Spinal cord (tissue), 10 donors: Measurements from ENCODE around the gene TMEM198. TPM values are rescaled to one million over a fixed set of nuclear protein-coding genes. Genes with fewer than 3 reads are reported as not detected.

ENCODE experiments used
- DNase-seq, 6 donors: peaks; one replicate each; pipeline versions ENCODE4 v3.0.0 to v3.0.0-alpha.2; 2013 to 2015; ENCODE audit warnings: low spot score in 6 of 6, low read depth in 4 of 6
- H3K27ac ChIP-seq: one replicate; pipeline ENCODE4 v1.5.1; 2013; ENCODE audit warnings: low read depth, low read length, control low read depth
- H3K27me3 ChIP-seq: one replicate; pipeline ENCODE4 v1.6.1; 2013; ENCODE audit warnings: low read length; ENCODE audit not compliant: control insufficient read depth, insufficient read depth
- H3K36me3 ChIP-seq: one replicate; pipeline ENCODE4 v1.6.1; 2013; ENCODE audit warnings: low read length; ENCODE audit not compliant: control insufficient read depth, insufficient read depth
- H3K4me1 ChIP-seq: one replicate; pipeline ENCODE4 v1.6.1; 2013; ENCODE audit warnings: low read length; ENCODE audit not compliant: control insufficient read depth, insufficient read depth
- H3K4me3 ChIP-seq: one replicate; pipeline ENCODE4 v1.5.1; 2013; ENCODE audit warnings: low read depth, low read length, control low read depth
- H3K9me3 ChIP-seq: one replicate; pipeline ENCODE4 v1.6.1; 2013; ENCODE audit warnings: low read length; ENCODE audit not compliant: control insufficient read depth, insufficient read depth
- WGBS: methylation state at CpG from one replicate; pipeline ENCODE4 v1.1.5; 2013; ENCODE audit warnings: missing lambda C conversion rate; ENCODE audit not compliant: insufficient coverage; 5-methylcytosine and 5-hydroxymethylcytosine counted together
- polyA plus RNA-seq, 2 donors: library from polyadenylated mRNA; unstranded; fragments of 120-200 nt; gene quantifications; one replicate each; pipeline ENCODE4 v1.2.1, GENCODE V29; 2013; ENCODE audit not compliant: insufficient read length in 2 of 2
- total RNA-seq, 2 donors: library from RNA; depleted of rRNA in 1 of 2; stranded (reverse); fragments of 120-200 nt in 1 of 2; fragments of >200 nt in 1 of 2; gene quantifications; one replicate each; pipeline versions ENCODE4 v1.2.3 to v1.2.4, GENCODE V29; 2013 to 2014
- donor health status: healthy.

TMEM198 gene
- total and polyA plus RNA-seq, 4 donors = 4.7 to 19.0 (median 12.0) TPM

DNA sequence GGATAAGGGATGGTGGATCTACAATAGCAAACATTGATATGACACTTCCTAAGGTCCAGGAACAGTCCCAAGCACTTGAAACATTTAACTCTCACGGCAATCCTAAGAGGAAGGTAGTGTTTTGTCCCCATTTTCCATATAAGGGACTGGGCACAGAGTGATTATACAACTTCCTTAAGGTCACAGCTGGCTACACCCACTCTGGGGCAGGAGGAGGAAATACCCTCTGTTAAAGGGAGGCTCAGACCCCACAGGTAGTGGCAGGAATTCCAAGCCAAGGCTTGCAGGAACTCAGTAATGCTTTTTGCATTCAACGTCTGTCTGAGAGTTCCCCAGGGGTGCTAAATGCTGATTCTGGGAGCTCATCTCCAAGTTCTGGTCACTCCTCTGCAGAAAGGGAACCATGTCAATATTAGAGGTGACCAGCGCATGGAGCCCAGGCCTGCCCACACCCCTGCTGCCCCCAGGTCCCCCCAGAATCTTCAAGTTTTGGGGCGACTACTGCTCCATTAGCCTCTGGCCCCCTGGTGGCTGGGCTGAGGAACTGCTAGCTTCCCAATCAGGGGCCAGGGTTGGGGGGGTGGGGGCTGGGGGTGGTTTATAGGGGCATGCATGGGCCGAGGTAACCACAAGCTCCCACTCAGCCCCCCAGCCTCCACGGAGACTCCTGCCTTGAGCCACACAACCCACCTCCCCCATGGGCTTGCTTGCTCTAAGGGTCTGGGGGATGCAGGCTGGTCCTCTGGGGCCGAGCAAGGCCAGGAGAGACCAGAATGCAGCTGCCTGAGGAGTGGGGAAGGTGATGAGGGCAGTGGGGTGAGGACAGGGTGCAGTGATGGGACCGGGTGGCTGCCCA lies 16.4 kb downstream of the TMEM198 start:
- Histone ChIP-seq H3K4me1 (peaks cover 11% of the 10 kb centered on the region), H3K9me3 (no peaks in the 10 kb centered on the region), H3K36me3 (peaks cover 80% of the 10 kb centered on the region), H3K27me3 (no peaks in the 10 kb centered on the region), H3K4me3 (no peak overlapping the region), H3K27ac (no peak overlapping the region)
- WGBS = 51% methylated on average over 5 of the region's 8 CpGs
- no peak for DNase-seq

DNA sequence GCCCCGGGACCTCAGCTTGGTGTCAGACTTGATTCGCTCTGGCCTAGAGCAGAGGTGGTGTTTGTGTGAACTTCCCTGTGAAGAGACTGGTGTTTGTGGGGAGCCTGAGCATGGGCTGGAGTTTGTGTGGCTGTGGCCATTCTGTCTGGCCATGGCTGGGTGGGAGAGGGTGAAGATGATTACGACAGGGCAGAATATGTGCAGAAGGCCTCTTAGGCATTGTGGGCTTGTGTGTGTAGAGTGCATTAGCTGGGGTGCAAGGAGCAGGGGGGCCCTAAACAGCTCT lies 17.0 kb downstream of the TMEM198 start:
- Histone ChIP-seq H3K9me3 (no peaks in the 10 kb centered on the region), H3K4me3 (no peak overlapping the region), H3K36me3 (peaks cover 84% of the 10 kb centered on the region), H3K4me1 (peaks cover 11% of the 10 kb centered on the region), H3K27ac (no peak overlapping the region), H3K27me3 (no peaks in the 10 kb centered on the region)
- 83% methylated on average over 3 of the region's 3 CpGs for WGBS
- no peak for DNase-seq

DNA sequence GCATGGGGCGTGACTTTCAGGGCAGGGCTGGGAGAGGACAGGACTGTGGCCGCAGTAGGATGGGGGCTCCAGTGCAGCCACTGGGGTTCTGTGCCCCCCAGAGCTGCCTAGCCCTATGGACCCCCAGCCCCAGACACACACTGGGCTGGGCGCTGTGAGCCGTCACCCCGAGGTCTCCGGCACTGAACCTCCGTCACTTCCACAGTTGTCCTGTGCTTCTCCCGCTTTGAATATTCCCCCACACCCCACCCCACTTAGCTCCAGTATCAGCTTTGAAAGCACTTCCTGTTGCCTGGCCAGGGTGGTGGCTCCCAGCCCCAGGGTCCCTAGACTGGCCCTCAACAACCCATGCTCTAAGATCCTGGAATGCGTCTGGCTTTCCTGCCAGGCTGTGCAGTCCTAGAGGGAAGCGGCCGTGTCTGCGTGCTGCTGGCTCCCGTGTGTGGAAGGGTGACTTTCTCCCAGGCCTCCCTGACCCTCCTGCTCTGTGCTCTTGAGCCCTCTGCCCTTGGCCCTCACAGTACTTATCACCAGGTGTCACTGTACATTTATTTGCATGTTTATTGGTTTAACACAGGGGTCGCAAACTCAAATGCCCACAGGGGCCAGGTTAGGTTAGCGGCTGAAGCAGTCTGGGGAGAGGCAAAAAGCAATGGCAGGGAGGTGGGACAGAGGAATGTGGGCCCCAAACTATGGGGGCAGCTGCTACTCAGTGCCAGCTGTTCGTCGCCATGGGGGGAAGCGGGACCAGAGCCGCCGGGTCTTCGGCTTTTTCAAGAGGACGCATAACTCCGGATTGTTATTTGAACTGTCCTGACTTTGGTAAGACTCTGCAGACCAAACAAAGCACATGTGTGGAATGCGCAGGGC lies 17.6 kb downstream of the TMEM198 start:
- Histone ChIP-seq H3K4me3 (no peak overlapping the region), H3K4me1 (peaks cover 11% of the 10 kb centered on the region), H3K9me3 (no peaks in the 10 kb centered on the region), H3K27me3 (no peaks in the 10 kb centered on the region), H3K27ac (no peak overlapping the region), H3K36me3 (peaks cover 84% of the 10 kb centered on the region)
- DNase-seq = no peak
- WGBS = 79% methylated on average over 24 of the region's 24 CpGs

DNA sequence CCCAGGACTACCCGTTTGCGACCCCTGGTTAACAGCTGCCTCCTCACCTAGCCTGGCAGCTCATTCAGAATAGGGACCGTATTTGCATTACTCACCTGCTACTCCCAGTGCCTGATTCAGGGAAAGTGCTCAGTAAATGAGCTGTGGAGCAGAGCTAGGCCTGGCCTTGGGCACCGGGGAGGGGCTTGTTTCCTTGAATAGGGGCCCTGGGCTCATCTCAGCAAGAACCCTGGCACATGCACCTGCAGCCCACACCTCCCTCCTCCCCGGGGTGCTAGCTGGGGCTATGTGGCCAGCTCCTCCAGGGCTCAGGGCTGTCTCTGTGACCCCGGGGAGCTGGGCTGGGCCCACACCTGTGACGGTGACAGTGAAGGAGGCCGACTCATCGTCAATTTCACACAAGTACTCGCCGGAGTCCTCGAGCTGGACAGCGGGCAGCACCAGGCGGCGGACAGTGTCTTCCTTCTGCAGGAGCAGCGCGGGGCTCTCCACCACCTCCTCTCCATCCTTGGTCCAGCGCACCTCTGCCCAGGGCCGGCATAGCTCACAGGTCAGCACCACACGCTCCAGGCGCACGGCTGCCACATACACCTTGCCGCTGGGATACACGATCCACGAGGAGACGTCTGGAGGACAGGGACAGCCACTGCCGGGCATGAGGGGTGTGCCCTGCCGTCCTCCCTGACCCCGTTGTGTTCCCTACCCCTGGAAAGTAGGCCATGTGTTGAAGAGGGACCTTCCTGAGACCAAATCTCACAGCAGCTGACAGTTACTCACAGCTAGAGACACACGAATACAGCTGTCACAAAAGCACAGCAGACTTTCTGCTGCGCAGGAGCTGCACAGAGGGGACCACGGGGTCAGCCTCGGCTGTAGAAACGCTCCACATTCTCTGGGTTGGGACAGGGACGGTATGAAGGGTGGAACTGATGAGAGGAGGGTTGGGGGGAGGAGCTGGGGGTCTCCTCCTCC lies 18.5 kb downstream of the TMEM198 start:
- Histone ChIP-seq H3K4me1 (peaks cover 11% of the 10 kb centered on the region), H3K27ac (no peak overlapping the region), H3K4me3 (no peak overlapping the region), H3K9me3 (no peaks in the 10 kb centered on the region), H3K36me3 (peaks cover 85% of the 10 kb centered on the region), H3K27me3 (no peaks in the 10 kb centered on the region)
- WGBS = 87% methylated on average over 34 of the region's 35 CpGs
- no peak for DNase-seq

DNA sequence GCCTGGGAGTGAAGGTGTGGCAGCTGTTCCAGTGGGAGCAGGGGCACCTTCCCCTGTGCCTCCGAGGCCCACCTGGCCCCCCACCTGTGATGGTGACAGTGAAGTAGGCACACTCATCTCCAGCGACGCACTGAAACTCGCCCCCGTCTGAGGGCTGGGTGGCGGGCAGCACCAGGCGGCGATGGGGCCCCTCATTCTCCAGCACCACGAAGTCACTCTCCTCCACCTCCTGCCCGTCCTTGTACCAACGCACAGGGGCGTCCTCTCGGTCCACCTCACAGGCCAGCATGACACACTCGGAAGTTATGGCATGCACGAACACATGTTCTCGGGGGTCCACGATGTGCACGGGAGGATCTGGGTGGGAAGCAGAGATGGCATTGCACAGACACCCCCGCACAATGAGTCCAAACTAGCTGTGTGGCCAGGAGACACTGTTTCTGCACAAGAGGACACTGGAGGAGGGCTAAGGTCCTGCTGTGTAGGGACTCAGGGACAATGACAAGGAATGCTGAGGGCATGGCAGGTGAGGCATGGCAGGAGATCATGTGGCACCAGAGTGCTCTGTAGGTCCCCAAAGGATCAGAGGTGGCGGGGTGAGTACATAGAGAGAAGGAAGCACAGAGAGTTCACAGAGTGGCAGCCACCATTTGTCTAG lies 19.6 kb downstream of the TMEM198 start:
- Histone ChIP-seq H3K27ac (no peak overlapping the region), H3K4me1 (peaks cover 11% of the 10 kb centered on the region), H3K36me3 (peaks cover 84% of the 10 kb centered on the region), H3K4me3 (no peak overlapping the region), H3K27me3 (no peaks in the 10 kb centered on the region), H3K9me3 (no peaks in the 10 kb centered on the region)
- DNase-seq = no peak
- 92% methylated on average over 16 of the region's 20 CpGs for WGBS

DNA sequence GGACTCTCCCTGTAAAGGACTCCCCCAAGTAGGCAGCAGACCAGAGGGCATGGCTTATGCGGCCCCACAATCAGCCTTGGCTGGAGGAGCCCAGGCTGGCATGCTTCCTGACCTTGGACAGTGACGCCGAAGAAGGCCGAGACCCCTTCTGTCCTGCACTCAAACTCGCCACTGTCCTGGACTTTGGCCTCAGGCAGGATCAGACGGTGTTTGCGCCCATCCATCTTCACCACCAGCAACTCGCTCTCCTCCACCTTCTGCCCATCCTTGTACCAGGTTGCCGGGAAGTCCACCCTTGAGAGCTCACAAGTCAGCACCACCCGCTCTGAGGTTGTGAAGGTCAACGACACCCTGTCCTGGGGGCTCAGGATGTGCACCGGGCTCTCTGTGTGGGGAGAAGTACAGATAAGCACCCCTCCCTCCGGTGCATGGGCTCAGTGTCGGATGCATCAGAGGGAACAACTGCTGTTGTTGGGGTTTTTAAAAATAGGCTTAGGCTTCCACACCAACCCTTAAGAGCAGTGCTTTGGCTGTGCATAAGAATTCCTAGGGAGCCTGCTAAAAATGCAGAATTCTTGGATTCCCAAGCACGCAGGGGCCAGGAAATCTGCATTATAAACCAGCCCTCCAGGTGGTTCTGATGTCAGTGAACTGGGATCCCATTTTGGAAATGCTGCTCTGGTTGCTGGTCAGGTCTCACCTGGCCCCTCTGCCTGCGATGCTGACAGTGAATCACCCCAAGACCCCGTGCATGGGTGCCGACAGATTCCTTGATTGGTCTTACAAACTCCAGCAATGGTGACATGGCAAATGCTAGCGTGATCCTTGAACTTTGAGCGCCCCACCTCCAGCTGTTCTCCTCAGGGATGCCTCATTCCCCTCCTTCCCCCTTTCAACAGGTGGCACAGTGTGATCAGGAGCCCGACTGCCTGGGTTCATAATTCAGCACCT lies 21.6 kb downstream of the TMEM198 start:
- Histone ChIP-seq H3K27ac (no peak overlapping the region), H3K4me3 (no peak overlapping the region), H3K9me3 (no peaks in the 10 kb centered on the region), H3K27me3 (no peaks in the 10 kb centered on the region), H3K4me1 (peaks cover 17% of the 10 kb centered on the region), H3K36me3 (peaks cover 82% of the 10 kb centered on the region)
- no peak for DNase-seq
- 74% methylated on average over 16 of the region's 21 CpGs for WGBS

DNA sequence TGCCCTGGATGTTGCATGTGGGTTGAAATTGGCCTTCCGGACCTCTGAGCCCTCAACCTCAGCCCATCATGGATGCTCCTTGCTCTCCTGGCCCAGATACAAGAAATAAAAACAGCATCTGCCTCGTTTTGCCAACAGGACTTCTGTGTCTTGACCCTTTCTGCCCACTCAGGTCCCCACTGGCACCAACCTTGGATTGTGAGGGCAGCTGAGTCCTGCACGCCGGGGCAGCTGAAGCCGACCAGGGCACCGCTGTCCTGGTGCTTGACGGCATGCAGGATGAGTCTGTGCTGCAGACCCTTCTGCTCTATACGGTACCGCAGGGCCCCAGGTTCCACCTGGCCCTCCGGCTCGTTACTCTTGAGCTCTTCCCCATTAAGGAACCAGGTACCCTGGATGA lies 22.8 kb downstream of the TMEM198 start:
- Histone ChIP-seq H3K27ac (no peak overlapping the region), H3K27me3 (no peaks in the 10 kb centered on the region), H3K4me1 (peaks cover 10% of the 10 kb centered on the region), H3K9me3 (no peaks in the 10 kb centered on the region), H3K4me3 (no peak overlapping the region), H3K36me3 (peaks cover 70% of the 10 kb centered on the region)
- no peak for DNase-seq
- WGBS = 97% methylated on average over 10 of the region's 11 CpGs

DNA sequence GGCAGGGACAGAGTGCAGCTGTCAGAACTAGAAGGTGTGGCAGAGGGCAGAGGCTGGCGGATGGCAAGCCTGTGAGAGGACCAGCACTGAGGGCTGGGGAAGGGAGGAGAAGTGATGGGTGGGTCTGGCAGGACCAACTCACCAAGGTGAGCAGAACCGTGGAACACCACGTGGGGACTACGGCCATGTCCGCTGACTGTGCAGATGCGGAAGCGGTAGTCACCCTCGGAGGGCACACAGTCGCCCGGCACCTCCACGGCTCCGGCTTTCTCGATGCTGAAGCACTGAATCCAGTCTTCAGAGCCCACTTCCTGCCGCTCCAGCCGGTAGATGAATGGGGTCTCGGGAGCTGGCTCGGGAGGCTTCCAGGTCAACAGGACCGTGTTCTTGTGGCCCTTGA lies 23.3 kb downstream of the TMEM198 start:
- no peak for DNase-seq
- Histone ChIP-seq H3K4me3 (no peak overlapping the region), H3K36me3 (peaks cover 65% of the 10 kb centered on the region), H3K27ac (no peak overlapping the region), H3K9me3 (no peaks in the 10 kb centered on the region), H3K4me1 (peaks cover 15% of the 10 kb centered on the region), H3K27me3 (no peaks in the 10 kb centered on the region)
- 92% methylated on average over 18 of the region's 18 CpGs for WGBS
